H1 (cell line): Measurements from ENCODE around the gene PRSS21. TPM values are rescaled to one million over a fixed set of nuclear protein-coding genes. Genes with fewer than 3 reads are reported as not detected.

Source experiments
- CTCF ChIA-PET: fragments of 300-600 bp; sonication (Branson Sonifier 250); formaldehyde crosslinking; loops from one replicate; lab custom pipeline; 2021; ENCODE audit not compliant: partially characterized antibody; lab: Charles Lee
- POLR2A ChIA-PET: fragments of 300-600 bp; sonication (Branson Sonifier 250); formaldehyde crosslinking; loops from one replicate; lab custom pipeline; 2021; ENCODE audit warnings: inconsistent platforms; ENCODE audit not compliant: partially characterized antibody; lab: Charles Lee
- DNase-seq, 2 experiments: peaks; one replicate each; pipeline versions ENCODE4 v3.0.0 to v3.0.0-alpha.2; 2010 to 2022; ENCODE audit warnings: low spot score in 2 of 2, low read depth in 1 of 2, mixed read lengths in 1 of 2
- FAIRE-seq: peaks from 2 replicates; lab custom pipeline; 2011; peaks lifted over from hg19 to GRCh38; lab: Jason Lieb, UNC
- H2AFZ ChIP-seq: 2 replicates; pipeline ENCODE4 v1.8.1; 2012; ENCODE audit warnings: low read length, inconsistent platforms
- H2AK5ac ChIP-seq: 2 replicates; pipeline ENCODE4 v1.6.1; 2013; ENCODE audit warnings: low read depth, low read length
- H2BK120ac ChIP-seq: replicated peaks from 2 replicates; pipeline ENCODE3; 2013; ENCODE audit warnings: low read depth, low read length, inconsistent platforms
- H2BK12ac ChIP-seq: 2 replicates; pipeline ENCODE4 v1.6.1; 2013; ENCODE audit warnings: low read depth, low read length
- H2BK15ac ChIP-seq: 2 replicates; pipeline ENCODE4 v1.6.1; 2013; ENCODE audit warnings: low read length
- H2BK20ac ChIP-seq: 2 replicates; pipeline ENCODE4 v1.6.1; 2013; ENCODE audit warnings: low read length
- H2BK5ac ChIP-seq: 2 replicates; pipeline ENCODE4 v1.6.1; 2013; ENCODE audit warnings: low read depth, low read length
- H3K14ac ChIP-seq: 2 replicates; pipeline ENCODE4 v1.6.1; 2013; ENCODE audit warnings: inconsistent platforms; ENCODE audit not compliant: insufficient read length
- H3K18ac ChIP-seq: 2 replicates; pipeline ENCODE4 v1.6.1; 2013; ENCODE audit warnings: low read length; ENCODE audit errors: extremely low read depth
- H3K23ac ChIP-seq: 2 replicates; pipeline ENCODE4 v1.6.1; 2013; ENCODE audit warnings: inconsistent platforms; ENCODE audit not compliant: insufficient read length
- H3K23me2 ChIP-seq: 2 replicates; pipeline ENCODE4 v1.6.1; 2013; ENCODE audit warnings: low read depth, low read length
- H3K27ac ChIP-seq: 2 replicates; pipeline ENCODE4 v1.6.1; 2011; ENCODE audit warnings: low read depth, low read length, inconsistent platforms
- H3K27me3 ChIP-seq, 4 experiments: replicated peaks in 1 of 4; 1 replicate in 1 of 4; 2 replicates in 3 of 4; pipeline versions ENCODE4 v1.6.1 to v1.8.1; 2011 to 2013; ENCODE audit warnings: low read length in 3 of 4, mild to moderate bottlenecking in 3 of 4, inconsistent platforms in 2 of 4, mixed read lengths in 2 of 4, moderate library complexity in 1 of 4; ENCODE audit not compliant: control insufficient read depth in 3 of 4, insufficient read depth in 3 of 4; ENCODE audit errors: extremely low read depth in 1 of 4
- H3K36me3 ChIP-seq, 4 experiments: 2 replicates each; pipeline versions ENCODE4 v1.6.1 to v1.8.1; 2011 to 2013; ENCODE audit warnings: mild to moderate bottlenecking in 4 of 4, low read length in 3 of 4, moderate library complexity in 2 of 4, control low read depth in 1 of 4, inconsistent platforms in 1 of 4; ENCODE audit not compliant: insufficient read depth in 4 of 4, control insufficient read depth in 2 of 4
- H3K4ac ChIP-seq: replicated peaks from 2 replicates; pipeline ENCODE3; 2013; ENCODE audit warnings: low read length, low read depth, mixed read lengths, inconsistent platforms; ENCODE audit not compliant: insufficient read length
- H3K4me1 ChIP-seq, 4 experiments: replicated peaks in 1 of 4; 1 replicate in 1 of 4; 2 replicates in 3 of 4; pipeline versions ENCODE4 v1.6.1 to v1.8.1; 2011 to 2013; ENCODE audit warnings: low read length in 3 of 4, inconsistent platforms in 2 of 4, mixed read lengths in 1 of 4; ENCODE audit not compliant: insufficient read depth in 4 of 4, control insufficient read depth in 3 of 4
- H3K4me2 ChIP-seq, 2 experiments: 2 replicates each; pipeline versions ENCODE4 v1.6.1 to v1.8.1; 2011 to 2013; ENCODE audit warnings: low read depth in 2 of 2, low read length in 2 of 2, control low read depth in 1 of 2, inconsistent platforms in 1 of 2, mild to moderate bottlenecking in 1 of 2; ENCODE audit not compliant: insufficient read depth in 1 of 2
- H3K4me3 ChIP-seq, 4 experiments: fragments of 200-600, 300-600 bp in 1 of 4; sonication (generic), shearing (Covaris generic), sonication (Bioruptor Twin) in 1 of 4; 2 replicates each; pipeline versions ENCODE4 v1.5.1 to v1.8.1; 2011 to 2016; ENCODE audit warnings: low read length in 4 of 4, low read depth in 3 of 4, control low read depth in 2 of 4, inconsistent platforms in 2 of 4, mild to moderate bottlenecking in 2 of 4, mixed read lengths in 1 of 4, moderate library complexity in 1 of 4; ENCODE audit not compliant: insufficient read depth in 2 of 4; ENCODE audit errors: extremely low read depth in 1 of 4
- H3K56ac ChIP-seq: replicated peaks from 2 replicates; pipeline ENCODE3; 2013; ENCODE audit warnings: low read depth, mild to moderate bottlenecking, mixed read lengths, low read length, inconsistent platforms; ENCODE audit not compliant: insufficient read length
- H3K79me1 ChIP-seq: 2 replicates; pipeline ENCODE4 v1.6.1; 2013; ENCODE audit warnings: low read depth, low read length, control low read depth
- H3K79me2 ChIP-seq, 2 experiments: 2 replicates each; pipeline versions ENCODE4 v1.6.1 to v1.8.1; 2012 to 2013; ENCODE audit warnings: low read length in 2 of 2, mild to moderate bottlenecking in 2 of 2, inconsistent platforms in 1 of 2; ENCODE audit not compliant: insufficient read depth in 2 of 2, control insufficient read depth in 1 of 2
- H3K9ac ChIP-seq, 4 experiments: replicated peaks in 1 of 4; 1 replicate in 1 of 4; 2 replicates in 3 of 4; pipeline versions ENCODE4 v1.6.1 to v1.8.1; 2011 to 2013; ENCODE audit warnings: low read depth in 3 of 4, low read length in 3 of 4, control low read depth in 2 of 4, mild to moderate bottlenecking in 2 of 4, moderate library complexity in 2 of 4, inconsistent platforms in 1 of 4; ENCODE audit errors: extremely low read depth in 1 of 4
- H3K9me3 ChIP-seq, 2 experiments: 2 replicates each; pipeline versions ENCODE4 v1.6.1 to v1.8.1; 2012 to 2013; ENCODE audit warnings: mild to moderate bottlenecking in 2 of 2, moderate library complexity in 2 of 2, control low read depth in 1 of 2, inconsistent platforms in 1 of 2, low read depth in 1 of 2, low read length in 1 of 2, mixed read lengths in 1 of 2; ENCODE audit not compliant: insufficient read depth in 2 of 2
- H4K20me1 ChIP-seq, 2 experiments: replicated peaks in 1 of 2; 2 replicates each; pipeline versions ENCODE3 to v1.8.1; 2011 to 2013; ENCODE audit warnings: inconsistent platforms in 2 of 2, low read length in 2 of 2, mild to moderate bottlenecking in 1 of 2; ENCODE audit not compliant: insufficient read depth in 2 of 2, control insufficient read depth in 1 of 2
- H4K5ac ChIP-seq: 2 replicates; pipeline ENCODE4 v1.6.1; 2013; ENCODE audit warnings: low read length, low read depth, mixed read lengths, inconsistent platforms; ENCODE audit not compliant: insufficient read length
- H4K8ac ChIP-seq: 2 replicates; pipeline ENCODE4 v1.8.0; 2013; ENCODE audit warnings: mild to moderate bottlenecking, moderate library complexity, low read length, inconsistent platforms; ENCODE audit not compliant: insufficient read depth; ENCODE audit errors: extremely low read depth
- H4K91ac ChIP-seq: replicated peaks from 2 replicates; pipeline ENCODE3; 2013; ENCODE audit warnings: low read length, mixed read lengths, inconsistent platforms; ENCODE audit not compliant: insufficient read length
- ASH2L ChIP-seq: fragments of 200-600, 300-600 bp; sonication (generic); IDR thresholded peaks from one replicate; pipeline ENCODE4 v1.7.1; 2017; ENCODE audit warnings: low read length
- E2F6 ChIP-seq: IDR thresholded peaks from 2 replicates; pipeline ENCODE4 v1.6.1; 2012; ENCODE audit warnings: inconsistent platforms
- MAFK ChIP-seq: IDR thresholded peaks from 2 replicates; pipeline ENCODE4 v1.6.1; 2012; ENCODE audit warnings: low read depth, mild to moderate bottlenecking, improper control_type of control experiment, low read length
- POLR2A ChIP-seq, 2 experiments: IDR thresholded peaks; 1 replicate in 1 of 2; 2 replicates in 1 of 2; pipeline ENCODE4 v1.6.1; 2011; ENCODE audit warnings: low read depth in 2 of 2, low read length in 2 of 2, mild to moderate bottlenecking in 2 of 2; ENCODE audit errors: control extremely low read depth in 1 of 2
- SP1 ChIP-seq: IDR thresholded peaks from 2 replicates; pipeline ENCODE4 v1.6.1; 2011; ENCODE audit warnings: low read depth, low read length
- TBP ChIP-seq: IDR thresholded peaks from 2 replicates; pipeline ENCODE4 v1.6.1; 2011; ENCODE audit warnings: low read depth, low read length, improper control_type of control experiment
- WGBS, 2 experiments: shearing (Covaris generic) in 1 of 2; methylation state at CpG; one replicate each; pipeline versions ENCODE4 v1.1.6 to v1.1.7; 2013 to 2015; ENCODE audit warnings: low lambda C conversion rate in 2 of 2, mixed read lengths in 2 of 2, inconsistent platforms in 1 of 2, low coverage in 1 of 2, missing lambda C conversion rate in 1 of 2; ENCODE audit not compliant: insufficient replicate concordance in 2 of 2, insufficient coverage in 1 of 2, insufficient read length in 1 of 2; ENCODE audit errors: extremely low coverage in 1 of 2, missing lambda C conversion rate in 1 of 2; 5-methylcytosine and 5-hydroxymethylcytosine counted together
- polyA plus RNA-seq, 7 experiments: library from polyadenylated mRNA; depleted of rRNA in 3 of 7; stranded (reverse) in 5 of 7; unstranded in 2 of 7; fragments of >200 nt in 5 of 7; fragments of 200-250 nt in 2 of 7; gene quantifications; 1 replicate in 5 of 7; 2 replicates in 1 of 7; 4 replicates in 1 of 7; pipeline versions ENCODE4 v1.2.1 to v1.2.3, GENCODE V29; 2011 to 2013; ENCODE audit warnings: missing spikeins in 2 of 7, mixed read lengths in 2 of 7
- total RNA-seq: library from RNA; stranded (reverse); fragmentation: NEBNext Ultra II Directional; extraction: Animal tissue kit (Norgen Biotek cat#: 25700); gene quantifications from 2 replicates; pipeline ENCODE4 v1.2.1, GENCODE V29; 2021

Gene PRSS21
- total and polyA plus RNA-seq, 2 of the 8 experiments (the other 6 are each of a cell fraction or from before 2014, with no cell fraction given): 0.76 to 1.0 TPM

DNA sequence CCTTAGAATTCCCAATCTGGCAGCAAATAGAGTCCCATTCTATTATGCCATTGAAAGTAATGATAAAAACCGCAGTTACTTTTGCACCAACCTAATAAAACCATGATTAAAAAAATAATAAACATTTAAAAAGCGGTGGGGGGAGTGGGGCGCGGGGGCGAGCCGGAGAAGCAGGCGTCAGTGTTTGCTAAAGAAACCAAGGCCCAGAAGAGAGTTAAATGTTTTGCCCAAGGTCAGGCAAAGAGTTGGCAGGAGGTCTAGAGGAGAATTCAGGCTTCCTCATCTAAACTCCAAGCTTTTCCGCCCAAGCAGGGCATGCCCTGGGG is 50.6 kb downstream of the PRSS21 start:
- Histone ChIP-seq H3K4me3 (peak overlapping the region in 3 of 4 experiments; percentile 29 to 61 (median 53); a peak in 7 of 8 replicates), H3K27me3 (peaks cover 7 to 40% (median 32%) of the 10 kb centered on the region in 4 experiments), H2BK20ac (no peak overlapping the region), H2BK120ac (no peak overlapping the region), H2BK5ac (peak overlapping the region; percentile 85), H2AK5ac (no peak overlapping the region), H4K5ac (peak overlapping the region; percentile 14), H3K4me1 (no peaks in the 10 kb centered on the region), H4K8ac (no peak overlapping the region), H4K20me1 (no peaks in the 10 kb centered on the region), H2BK12ac (no peak overlapping the region), H3K9ac (peak overlapping the region in 1 of 4 experiments; percentile 29; a peak in 2 of 7 replicates), H3K27ac (peak overlapping the region; percentile 31; the same call in 1 of the 2 replicates), H3K14ac (no peak overlapping the region), H3K23ac (no peak overlapping the region), H3K4ac (no peak overlapping the region), H3K9me3 (no peaks in the 10 kb centered on the region), H2BK15ac (no peak overlapping the region), H3K56ac (no peak overlapping the region), H3K18ac (peak overlapping the region; percentile 97; the same call in 1 of the 2 replicates), H3K79me1 (no peaks in the 10 kb centered on the region), H3K23me2 (peaks cover 2% of the 10 kb centered on the region; the same call in 1 of the 2 replicates), H3K36me3 (no peaks in the 10 kb centered on the region; a peak in 1 of 8 replicates), H4K91ac (peak overlapping the region; percentile 18), H3K79me2 (no peaks in the 10 kb centered on the region), H3K4me2 (peak overlapping the region; percentile 71 to 84), H2AFZ (peak overlapping the region; percentile 100)
- TF ChIP-seq SP1: no peak
- no peak for TF ChIP-seq POLR2A (IDR thresholded peaks at IDR 0.05; ENCODE audit: control extremely low read depth in 1 of 2, low read depth in 2 of 2, low read length in 2 of 2)
- TF ChIP-seq MAFK: no peak
- TF ChIP-seq E2F6: no peak
- TF ChIP-seq ASH2L: no peak
- TF ChIP-seq TBP: no peak
- FAIRE-seq: no peak
- POLR2A ChIA-PET: interaction anchor here (0.6 to 1.8 kb wide), 14 partner anchors 9 to 151 kb away, joined by 3 to 8 read pairs (median 4); partner anchors contain the start of genes CLDN6, ELOB and FLYWCH1
- CTCF ChIA-PET: interaction anchor here (0.7 to 6.5 kb wide), 27 partner anchors 9 to 169 kb away, joined by 3 to 90 read pairs (median 5); partner anchors contain the start of genes FLYWCH2, PRSS33 and PRSS41
- 66% methylated on average over 8 of the region's 8 CpGs; no CpG with 5 or more reads in 1 of the 2 experiments for WGBS, 2 experiments
- DNase-seq: no peak
